SHP77 (cell line): ENCODE results near the gene MICU1.
"Not testable (repeated sequence)": the region's sequence is repeated elsewhere in the genome, so short reads cannot be mapped to it uniquely, and the experiment has no call there.

Source experiments
- DNase-seq, 2 experiments: peaks; one replicate each; lab custom pipeline; 2025; lab: John Stamatoyannopoulos, UW

The MICU1 gene

DNA sequence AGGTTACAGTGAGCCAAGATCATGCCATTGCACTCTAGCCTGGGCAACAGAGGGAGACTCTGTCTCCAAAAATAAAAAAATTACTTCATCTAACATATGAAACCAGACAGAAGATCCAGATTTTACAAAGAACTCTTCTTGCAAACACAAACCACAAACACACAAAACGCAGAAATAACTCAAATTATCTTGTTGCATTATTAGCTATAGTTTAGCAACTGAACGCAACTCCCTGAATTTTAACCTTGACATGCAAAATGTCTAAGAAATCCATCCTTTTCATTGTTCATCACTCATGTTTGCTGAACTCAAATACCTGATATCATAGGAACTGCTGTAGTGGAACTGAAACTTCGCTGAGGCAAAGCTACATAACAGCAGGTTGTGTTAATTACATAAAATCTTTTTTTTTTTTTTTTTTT lies 64.1 kb downstream of the MICU1 start:
- no peak for DNase-seq

DNA sequence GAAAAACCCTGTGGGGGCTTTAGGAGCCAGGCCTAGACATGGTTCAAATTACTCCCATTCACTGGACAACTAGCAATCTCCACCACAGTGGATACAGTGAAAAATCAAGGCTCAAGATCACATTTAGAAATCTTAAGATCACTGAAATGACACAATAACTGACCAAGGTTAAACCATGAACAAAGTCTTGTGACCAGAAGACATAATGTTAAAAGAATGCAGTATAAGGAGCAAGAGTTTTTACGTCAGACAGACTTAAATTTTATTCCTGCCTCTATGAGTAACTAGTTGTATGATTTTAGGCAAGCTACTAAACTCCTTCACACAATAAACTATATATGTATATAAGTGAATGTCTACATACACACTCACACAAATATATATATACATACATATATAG lies 68.5 kb downstream of the MICU1 start:
- no peak for DNase-seq

DNA sequence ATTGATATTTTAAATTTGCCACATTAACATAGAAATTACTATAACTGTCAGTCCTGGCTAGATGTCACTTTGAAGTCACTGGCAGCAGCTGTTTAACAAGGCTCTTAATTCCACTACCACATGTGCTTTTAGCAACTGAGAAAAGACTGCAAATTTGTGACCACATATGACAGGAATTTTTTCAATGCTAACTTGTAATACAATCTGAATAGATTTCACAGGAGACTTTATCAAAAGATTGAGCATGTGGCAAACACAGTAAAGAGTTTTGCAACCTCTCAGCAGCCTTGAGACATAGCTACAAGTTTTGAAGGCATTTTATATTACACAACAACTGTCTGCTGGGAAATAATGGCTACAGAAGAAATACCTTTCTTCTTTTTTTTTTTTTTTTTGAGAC lies 73.0 kb downstream of the MICU1 start:
- DNase-seq, result no peak

- no peak for DNase-seq
Measured at GRCh38 chr10:72550239-72550638, 75.6 kb downstream of the MICU1 start.

- DNase-seq, result no peak
Measured at GRCh38 chr10:72545546-72545945, 80.3 kb downstream of the MICU1 start.

DNA sequence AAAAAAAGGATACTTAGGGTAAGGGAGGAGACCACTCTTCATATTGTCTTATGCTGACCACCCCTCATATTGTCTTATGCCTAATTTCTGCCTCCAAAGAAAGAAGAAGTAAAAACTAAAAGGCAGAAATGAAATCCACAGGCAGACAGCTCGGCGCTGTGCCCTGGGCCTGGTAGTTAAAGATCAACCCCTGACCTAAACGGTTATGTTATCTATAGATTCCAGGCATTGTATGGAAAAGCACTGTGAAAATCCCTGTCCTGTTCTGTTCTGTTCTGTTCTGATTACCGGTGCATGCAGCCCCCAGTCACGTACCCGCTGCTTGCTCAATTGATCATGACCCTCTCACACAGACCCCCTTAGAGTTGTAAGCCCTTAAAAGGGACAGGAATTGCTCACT lies 82.0 kb downstream of the MICU1 start:
- DNase-seq, result not testable (repeated sequence)

- DNase-seq, result no peak
Measured at GRCh38 chr10:72542396-72542815, 83.5 kb downstream of the MICU1 start.

GRCh38 chr10:72541337-72541736 lies 84.5 kb downstream of the MICU1 start:
- no peak for DNase-seq

DNA sequence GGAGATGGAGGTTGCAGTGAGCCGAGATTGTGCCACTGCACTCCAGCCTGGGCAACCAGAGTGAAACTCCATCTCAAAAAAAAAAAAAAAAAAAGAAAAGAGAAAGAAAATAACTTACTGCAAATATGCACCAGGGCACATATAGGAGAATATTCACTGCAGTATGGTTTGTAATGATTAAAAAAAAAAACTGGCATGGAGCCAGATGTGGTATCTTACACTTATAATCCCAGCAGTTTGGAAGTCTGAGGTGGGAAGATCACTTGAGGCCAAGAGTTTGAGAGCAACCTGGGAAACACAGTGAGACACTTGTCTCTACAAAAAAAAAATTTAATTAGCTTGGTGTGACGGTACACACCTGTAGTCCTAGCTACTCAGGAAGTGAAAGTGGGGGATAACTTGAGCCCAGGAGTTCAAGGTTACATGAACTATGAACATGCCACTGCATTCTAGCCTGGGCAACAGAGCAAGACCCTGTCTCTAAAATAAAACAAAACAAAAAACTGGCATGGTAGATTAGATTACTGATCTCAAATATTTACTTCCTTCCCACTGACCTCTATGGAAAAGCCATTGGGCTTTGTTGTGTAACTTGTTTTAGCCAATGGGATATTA lies 85.6 kb downstream of the MICU1 start:
- no peak for DNase-seq

DNA sequence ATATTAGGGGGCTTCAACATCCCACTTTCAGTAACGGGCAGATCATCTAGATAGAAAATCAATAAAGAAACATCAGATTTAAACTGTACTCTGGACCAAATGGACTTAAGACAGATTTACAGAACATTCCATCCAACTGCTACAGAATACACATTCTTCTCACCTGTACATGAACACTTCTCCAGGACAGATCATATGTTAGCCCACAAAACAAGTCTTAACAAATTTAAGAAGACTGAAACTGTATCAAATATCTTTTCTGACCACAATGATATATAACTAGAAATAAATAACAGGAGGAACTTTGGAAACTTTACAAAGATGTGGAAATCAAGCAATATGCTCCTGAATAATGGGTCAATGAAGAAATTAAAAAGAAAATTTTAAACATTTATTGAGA lies 86.7 kb downstream of the MICU1 start:
- DNase-seq, result no peak

- DNase-seq, result no peak
Measured at GRCh38 chr10:72525689-72526088, 100.2 kb downstream of the MICU1 start.

GRCh38 chr10:72525277-72525676 lies 100.6 kb downstream of the MICU1 start:
- no peak for DNase-seq

- no peak for DNase-seq
Measured at GRCh38 chr10:72524489-72524888, 101.4 kb downstream of the MICU1 start.

DNA sequence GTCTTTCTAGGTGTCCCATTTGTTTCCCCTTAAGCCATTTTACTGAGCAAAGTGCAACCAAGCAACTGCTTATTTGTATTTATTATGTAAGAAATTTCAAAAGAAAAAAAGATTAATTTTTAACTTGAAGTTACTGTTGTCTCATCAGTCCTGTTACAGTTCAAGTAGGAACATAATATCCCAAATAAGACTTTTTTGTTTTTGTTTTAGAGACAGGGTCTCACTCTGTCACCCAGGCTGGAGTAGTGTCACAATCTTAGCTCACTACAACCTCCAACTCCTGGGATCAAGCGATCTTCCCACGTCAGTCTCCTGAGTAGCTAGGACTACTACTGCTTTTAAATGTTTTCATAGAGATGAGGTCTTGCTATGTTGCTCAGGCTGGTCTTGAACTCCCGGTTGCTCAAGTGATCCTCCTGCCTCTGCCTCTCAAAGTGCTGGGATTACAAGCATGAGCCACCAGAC lies 101.9 kb downstream of the MICU1 start:
- DNase-seq, result no peak

DNA sequence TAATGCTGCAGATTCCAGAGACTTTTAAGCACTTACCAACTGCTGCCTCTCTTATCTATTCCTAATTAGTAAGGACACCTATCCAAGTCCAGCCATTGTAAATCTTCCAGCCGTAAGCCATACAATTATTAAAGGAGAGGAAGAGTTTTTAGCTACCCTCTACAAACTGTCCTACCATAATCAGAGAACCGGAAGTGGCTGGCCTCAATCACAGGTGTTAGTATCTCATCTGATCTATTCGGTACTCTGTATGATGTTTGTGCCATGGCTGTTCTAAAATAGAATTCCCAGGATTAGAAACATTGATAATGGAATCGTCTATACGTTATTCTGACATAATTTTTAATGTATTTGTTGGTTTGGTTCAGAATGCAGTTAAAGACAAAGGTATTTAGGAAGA lies 102.8 kb downstream of the MICU1 start:
- DNase-seq, result no peak

DNA sequence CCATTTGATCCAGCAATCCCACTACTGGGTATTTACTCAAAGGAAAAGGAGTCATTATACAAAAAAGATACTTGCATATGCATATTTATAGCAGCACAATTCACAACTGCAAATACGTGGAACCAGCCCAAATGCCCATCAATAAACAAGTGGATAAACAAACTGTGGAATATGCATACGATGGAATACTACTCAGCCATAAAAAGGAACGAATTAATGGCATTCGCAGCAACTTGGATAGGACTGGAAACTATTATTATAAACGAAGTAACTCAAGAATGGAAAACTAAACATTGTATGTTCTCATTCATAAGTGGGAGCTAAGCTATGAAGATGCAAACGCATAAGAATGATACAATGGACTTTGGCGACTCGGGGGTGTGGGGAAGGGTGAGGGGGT lies 108.6 kb downstream of the MICU1 start:
- DNase-seq, result no peak

- no peak for DNase-seq
Measured at GRCh38 chr10:72515455-72515854, 110.4 kb downstream of the MICU1 start.

DNA sequence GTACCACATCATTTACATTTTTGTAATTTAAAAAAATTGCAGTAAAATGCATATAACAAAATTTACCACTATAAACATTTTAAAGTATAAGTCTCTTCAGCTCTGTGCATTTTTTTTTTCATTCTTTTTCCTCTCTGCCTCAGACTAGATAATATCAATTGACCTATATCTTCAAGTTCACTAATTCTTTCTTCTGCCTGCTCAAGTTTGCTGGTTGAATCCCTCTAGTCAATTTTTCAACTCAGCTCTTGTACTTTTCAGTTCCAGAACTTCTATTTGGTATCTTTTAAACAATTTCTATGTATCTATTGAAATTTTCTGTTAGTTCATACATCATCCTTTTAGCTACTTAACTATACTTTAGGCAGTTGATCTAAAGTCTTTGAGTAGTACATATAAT lies 112.0 kb downstream of the MICU1 start:
- no peak for DNase-seq

DNA sequence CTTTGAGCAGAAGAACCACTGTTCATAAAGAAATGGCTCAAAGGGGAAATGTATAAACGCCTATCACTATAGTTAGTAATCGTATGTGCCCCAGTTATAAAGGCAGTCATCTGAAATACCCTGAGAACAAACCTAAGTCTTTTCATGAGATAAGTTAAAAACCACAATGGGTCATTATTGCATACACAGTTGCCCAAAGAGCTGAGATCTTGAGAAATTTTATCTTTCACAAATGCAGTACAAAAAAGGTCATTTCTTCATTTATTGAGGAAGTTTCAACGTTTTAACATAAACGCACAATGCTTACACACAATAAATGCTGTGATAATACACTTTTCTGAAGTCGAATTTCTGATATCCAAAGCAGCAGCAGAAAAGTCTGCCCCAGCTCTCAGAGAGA lies 114.4 kb downstream of the MICU1 start:
- DNase-seq, result no peak

GRCh38 chr10:72509941-72510340 lies 115.9 kb downstream of the MICU1 start:
- DNase-seq, result no peak

DNA sequence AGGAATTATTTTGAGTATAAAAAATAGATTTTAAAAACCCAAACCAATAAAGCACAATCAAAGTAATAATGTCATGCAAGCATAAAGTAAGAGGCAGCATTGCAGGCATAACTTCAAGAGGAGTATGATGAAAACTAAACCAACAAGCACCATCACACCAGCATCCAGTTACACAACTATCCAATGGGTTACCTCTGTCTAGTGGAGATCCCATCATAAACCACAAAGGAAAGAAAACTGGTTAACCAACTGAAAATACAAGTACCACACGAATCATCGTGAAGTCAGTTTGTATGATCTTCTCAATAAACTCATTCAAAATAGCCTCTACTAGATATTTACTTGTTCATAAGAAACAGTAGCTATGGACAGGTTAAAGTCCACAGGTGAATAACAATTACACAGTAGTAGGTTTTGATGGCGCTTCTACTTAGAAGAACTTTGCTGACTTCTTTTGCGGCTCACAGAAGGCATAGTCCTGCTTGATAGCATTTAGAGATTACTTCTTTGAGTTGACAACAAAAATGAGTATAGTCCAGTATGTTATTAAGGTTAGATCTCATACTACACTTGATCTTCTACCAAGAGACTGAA lies 116.6 kb downstream of the MICU1 start:
- no peak for DNase-seq

DNA sequence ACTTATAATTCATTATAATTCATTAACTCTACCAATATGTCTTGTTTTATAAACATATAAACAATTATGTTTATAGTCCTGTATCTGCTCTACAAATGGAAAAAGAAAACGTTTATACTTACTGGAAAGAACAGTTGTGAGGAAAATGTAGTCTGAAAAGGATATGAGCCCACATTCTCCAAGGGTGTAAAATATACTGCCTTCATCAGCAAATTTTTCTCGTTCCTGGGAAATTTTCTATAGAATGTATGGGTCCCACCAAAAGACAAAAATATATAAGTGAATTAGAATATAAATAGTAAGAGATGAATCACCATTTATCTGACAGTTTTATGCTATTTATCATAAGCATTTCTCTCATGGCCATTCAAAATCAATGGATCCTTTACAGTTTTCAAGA lies 117.8 kb downstream of the MICU1 start:
- no peak for DNase-seq

DNA sequence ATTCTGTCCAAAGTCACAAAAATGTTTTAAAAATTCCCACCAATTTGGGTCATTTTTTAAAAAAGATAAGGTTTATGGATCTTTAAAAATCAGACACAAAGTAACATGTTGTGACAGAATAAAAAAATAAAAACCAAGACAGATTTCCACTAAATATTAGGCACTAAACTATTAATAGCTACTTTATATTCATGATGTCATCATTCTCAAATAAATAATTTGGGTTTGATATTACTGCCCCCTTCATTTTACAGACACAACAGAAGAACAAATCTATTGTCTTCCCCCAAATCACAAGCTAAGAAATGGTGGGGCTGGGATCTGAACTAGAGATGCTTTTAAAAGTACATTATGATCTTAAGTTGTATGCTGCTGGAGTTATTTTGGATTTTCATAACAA lies 119.4 kb downstream of the MICU1 start:
- DNase-seq, result no peak

DNA sequence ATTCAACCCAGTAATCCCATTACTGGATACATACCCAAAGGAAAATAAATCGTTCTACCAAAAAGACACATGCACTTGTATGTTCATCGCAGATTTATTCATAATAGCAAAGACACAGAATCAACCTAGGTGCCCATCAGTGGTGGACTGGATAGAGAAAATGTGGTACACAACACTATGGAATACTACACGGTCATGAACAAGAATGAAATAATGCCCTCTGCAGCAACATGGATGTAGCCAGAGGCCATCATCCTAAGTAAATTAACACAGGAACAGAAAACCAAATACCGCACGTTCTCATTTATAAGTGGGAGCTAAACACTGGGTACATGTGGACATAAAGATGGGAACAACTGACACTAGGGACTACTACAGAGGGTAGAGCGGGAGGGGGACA lies 120.4 kb downstream of the MICU1 start:
- DNase-seq, result no peak
